Activated CD4-positive, alpha-beta T cell treated with anti-CD3 and anti-CD28 coated beads, Interleukin-2, amount 50 U/mL, for 48 hours (primary cell): Measurements from ENCODE around the gene DCTN3.

ENCODE experiments used
- DNase-seq, 2 experiments: peaks; one replicate each; pipeline ENCODE4 v3.0.0-alpha.2; 2020

DCTN3 gene

GRCh38 chr9:34570809-34571480 lies 49.4 kb downstream of the DCTN3 start:
- no peak for DNase-seq

- DNase-seq, result no peak
Measured at GRCh38 chr9:34570376-34570775, 49.9 kb downstream of the DCTN3 start.

DNA sequence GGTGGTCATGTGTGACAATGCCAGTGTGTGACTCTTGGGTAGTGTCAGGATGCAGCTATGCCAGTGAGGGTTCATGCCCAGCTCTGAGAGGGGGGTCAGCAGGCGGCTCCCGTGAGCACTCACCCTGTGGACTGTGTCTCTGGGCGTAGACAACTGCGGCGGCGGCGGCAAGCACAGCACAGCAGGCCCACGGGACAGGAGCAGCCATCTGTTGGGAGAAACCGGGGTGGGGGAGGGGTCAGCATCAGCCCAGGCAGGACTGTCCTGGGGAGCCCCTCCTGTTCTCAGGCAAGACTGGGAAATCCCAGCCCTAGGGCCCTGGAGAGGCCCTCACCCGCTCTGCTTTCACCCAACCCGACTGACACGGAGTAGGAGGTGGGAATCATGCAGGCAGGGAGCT lies 51.5 kb downstream of the DCTN3 start:
- DNase-seq, result no peak

- no peak for DNase-seq
Measured at GRCh38 chr9:34568133-34568532, 52.2 kb downstream of the DCTN3 start.

DNA sequence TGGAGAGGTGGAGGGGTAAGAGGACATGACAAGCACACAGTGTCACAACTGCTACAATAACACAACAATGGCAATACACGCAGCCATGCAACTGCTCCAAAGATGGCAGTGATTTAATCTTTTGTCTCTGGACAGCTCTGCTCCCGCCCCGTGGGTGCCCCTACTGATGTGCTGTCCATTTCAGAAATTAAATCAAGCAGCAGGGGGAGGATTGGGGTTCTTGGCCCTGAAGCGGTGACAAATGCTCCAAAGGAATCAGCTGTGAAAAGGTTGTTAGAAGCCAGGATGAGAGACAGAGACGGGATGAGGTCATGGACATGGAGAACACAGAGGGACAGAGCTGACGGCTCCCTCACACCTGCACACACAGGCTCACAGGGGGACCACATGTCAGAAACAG lies 53.3 kb downstream of the DCTN3 start:
- no peak for DNase-seq

DNA sequence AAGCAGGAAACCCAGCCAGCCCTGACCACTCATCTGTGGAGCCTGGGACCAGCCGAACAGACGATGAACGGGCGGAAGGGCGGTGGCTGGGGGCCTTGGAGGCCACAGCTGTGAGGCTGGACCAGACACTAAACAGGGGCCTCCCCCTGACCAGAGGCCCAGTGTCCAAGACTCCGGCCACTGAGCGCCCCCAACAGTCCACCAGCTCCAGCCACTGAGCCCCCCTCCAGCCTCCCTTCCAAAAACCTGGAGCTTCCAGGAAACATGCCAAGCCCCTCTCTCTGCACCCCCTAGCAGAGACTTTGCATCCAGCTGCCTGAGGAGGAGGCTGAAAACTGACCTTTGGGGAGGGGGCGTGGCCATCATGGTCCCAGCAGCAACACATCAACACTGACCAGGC lies 54.0 kb downstream of the DCTN3 start:
- DNase-seq, result no peak

DNA sequence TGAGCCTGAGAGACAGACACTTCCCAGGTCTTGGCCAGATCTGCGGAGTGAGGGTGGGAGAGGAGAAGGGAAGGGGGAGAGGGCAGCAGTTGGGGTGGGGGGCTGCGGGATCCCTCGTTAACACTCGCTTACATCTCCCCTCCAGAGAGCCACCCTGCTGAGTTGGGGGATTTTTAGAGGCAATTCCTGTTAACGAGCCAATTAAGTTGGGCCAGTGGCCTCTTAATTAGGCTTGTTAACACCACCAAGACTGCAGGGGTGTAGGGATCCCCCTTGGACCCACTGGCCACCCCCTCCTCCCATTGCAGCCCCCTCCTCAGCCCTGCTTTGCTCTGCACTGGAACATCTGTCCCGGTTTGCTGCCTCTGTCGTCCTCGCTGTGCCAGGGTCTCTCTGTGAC lies 54.4 kb downstream of the DCTN3 start:
- no peak for DNase-seq

DNA sequence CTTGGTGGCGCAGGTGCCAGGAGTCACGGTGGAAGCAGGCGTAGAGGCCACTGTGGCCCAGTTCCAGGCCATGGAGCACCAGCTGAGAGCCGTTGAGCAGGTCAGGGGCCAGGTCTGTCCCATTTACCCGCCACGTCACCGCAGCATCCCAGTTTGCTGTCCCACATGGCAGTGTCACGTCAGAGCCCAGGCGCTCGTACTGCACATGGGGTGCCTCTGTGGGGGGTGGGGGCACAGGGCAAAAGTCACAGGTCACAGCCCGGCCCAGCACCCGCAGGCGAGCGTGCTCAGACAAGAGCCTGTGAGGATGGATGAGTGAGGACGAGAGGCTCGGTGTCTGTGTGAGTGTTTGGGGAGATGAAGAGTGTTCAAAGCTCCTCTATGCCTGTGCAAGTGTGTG lies 55.7 kb downstream of the DCTN3 start:
- DNase-seq, result no peak
